Measurements from ENCODE around the gene COL6A3. TPM values are rescaled to one million over a fixed set of nuclear protein-coding genes. Genes with fewer than 3 reads are reported as not detected.

The COL6A3 gene
- total and polyA plus RNA-seq, 2 experiments from 2014 or later = 1.3 to 4.1 TPM

GRCh38 chr2:237430861-237431260, 16.9 kb upstream of the COL6A3 start:
- H3K36me3 ChIP-seq = no peaks in the 10 kb centered on the region
- DNase-seq (ENCODE audit: low read depth in 1 of 2, low spot score in 1 of 2) = no peak
- no peaks in the 10 kb centered on the region for H3K9me3 ChIP-seq (ENCODE audit: low read depth)
- no peak overlapping the region for H3K27ac ChIP-seq
- no peaks in the 10 kb centered on the region for H3K27me3 ChIP-seq
- H3K4me3 ChIP-seq = no peak overlapping the region
- H3K4me1 ChIP-seq (ENCODE audit: low read depth) = peaks cover 2% of the 10 kb centered on the region
- TF ChIP-seq CTCF (IDR thresholded peaks at IDR 0.05; ENCODE audit: low read depth, low read length) = no peak

GRCh38 chr2:237429753-237430152, 15.8 kb upstream of the COL6A3 start:
- H3K27ac ChIP-seq = no peak overlapping the region
- no peak overlapping the region for H3K4me3 ChIP-seq
- H3K27me3 ChIP-seq = no peaks in the 10 kb centered on the region
- H3K9me3 ChIP-seq (ENCODE audit: low read depth) = no peaks in the 10 kb centered on the region
- no peaks in the 10 kb centered on the region for H3K36me3 ChIP-seq
- peaks cover 13% of the 10 kb centered on the region for H3K4me1 ChIP-seq (ENCODE audit: low read depth)
- no peak for DNase-seq (ENCODE audit: low read depth in 1 of 2, low spot score in 1 of 2)
- TF ChIP-seq CTCF (IDR thresholded peaks at IDR 0.05; ENCODE audit: low read depth, low read length) = no peak

GRCh38 chr2:237427769-237428506, 14.0 kb upstream of the COL6A3 start:
- Histone ChIP-seq H3K4me1 (ENCODE audit: low read depth) (peaks cover 21% of the 10 kb centered on the region), H3K9me3 (ENCODE audit: low read depth) (no peaks in the 10 kb centered on the region), H3K4me3 (no peak overlapping the region), H3K27me3 (no peaks in the 10 kb centered on the region), H3K36me3 (no peaks in the 10 kb centered on the region), H3K27ac (no peak overlapping the region)
- TF ChIP-seq CTCF (IDR thresholded peaks at IDR 0.05; ENCODE audit: low read depth, low read length) = no peak
- DNase-seq (ENCODE audit: low read depth in 1 of 2, low spot score in 1 of 2) = no peak

- Histone ChIP-seq H3K36me3 (no peaks in the 10 kb centered on the region), H3K9me3 (ENCODE audit: low read depth) (no peaks in the 10 kb centered on the region), H3K4me3 (no peak overlapping the region), H3K4me1 (ENCODE audit: low read depth) (peaks cover 21% of the 10 kb centered on the region), H3K27ac (no peak overlapping the region), H3K27me3 (no peaks in the 10 kb centered on the region)
- no peak for TF ChIP-seq CTCF (IDR thresholded peaks at IDR 0.05; ENCODE audit: low read depth, low read length)
- no peak for DNase-seq (ENCODE audit: low read depth in 1 of 2, low spot score in 1 of 2)
Observed at GRCh38 chr2:237426517-237426916, 12.6 kb upstream of the COL6A3 start.

GRCh38 chr2:237425320-237425719, 11.4 kb upstream of the COL6A3 start:
- Histone ChIP-seq H3K36me3 (no peaks in the 10 kb centered on the region), H3K4me1 (ENCODE audit: low read depth) (peaks cover 21% of the 10 kb centered on the region), H3K27me3 (no peaks in the 10 kb centered on the region), H3K9me3 (ENCODE audit: low read depth) (no peaks in the 10 kb centered on the region), H3K27ac (peak overlapping the region; percentile 77), H3K4me3 (no peak overlapping the region)
- DNase-seq (ENCODE audit: low read depth in 1 of 2, low spot score in 1 of 2) = no peak
- no peak for TF ChIP-seq CTCF (IDR thresholded peaks at IDR 0.05; ENCODE audit: low read depth, low read length)
